ENCODE results near the gene SIKE1.

GRCh38 chr1:114749835-114750234, 30.6 kb downstream of the SIKE1 start:
- TF ChIP-seq, protein P1, sequence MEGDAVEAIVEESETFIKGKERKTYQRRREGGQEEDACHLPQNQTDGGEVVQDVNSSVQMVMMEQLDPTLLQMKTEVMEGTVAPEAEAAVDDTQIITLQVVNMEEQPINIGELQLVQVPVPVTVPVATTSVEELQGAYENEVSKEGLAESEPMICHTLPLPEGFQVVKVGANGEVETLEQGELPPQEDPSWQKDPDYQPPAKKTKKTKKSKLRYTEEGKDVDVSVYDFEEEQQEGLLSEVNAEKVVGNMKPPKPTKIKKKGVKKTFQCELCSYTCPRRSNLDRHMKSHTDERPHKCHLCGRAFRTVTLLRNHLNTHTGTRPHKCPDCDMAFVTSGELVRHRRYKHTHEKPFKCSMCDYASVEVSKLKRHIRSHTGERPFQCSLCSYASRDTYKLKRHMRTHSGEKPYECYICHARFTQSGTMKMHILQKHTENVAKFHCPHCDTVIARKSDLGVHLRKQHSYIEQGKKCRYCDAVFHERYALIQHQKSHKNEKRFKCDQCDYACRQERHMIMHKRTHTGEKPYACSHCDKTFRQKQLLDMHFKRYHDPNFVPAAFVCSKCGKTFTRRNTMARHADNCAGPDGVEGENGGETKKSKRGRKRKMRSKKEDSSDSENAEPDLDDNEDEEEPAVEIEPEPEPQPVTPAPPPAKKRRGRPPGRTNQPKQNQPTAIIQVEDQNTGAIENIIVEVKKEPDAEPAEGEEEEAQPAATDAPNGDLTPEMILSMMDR (IDR thresholded peaks at IDR 0.05): no peak
- no peak for TF ChIP-seq ESRRA (IDR thresholded peaks at IDR 0.05; ENCODE audit: borderline replicate concordance, low read length)
- TF ChIP-seq NFE2L2 (conservative IDR thresholded peaks at IDR 0.05; ENCODE audit: low read length): no peak
- no peak for TF ChIP-seq CHD2 (IDR thresholded peaks at IDR 0.05; ENCODE audit: low read length, partially characterized antibody)
- TF ChIP-seq JUN (IDR thresholded peaks at IDR 0.05): no peak
- TF ChIP-seq BHLHE40 (IDR thresholded peaks at IDR 0.05; ENCODE audit: low read depth, low read length): no peak
- no peak for TF ChIP-seq TP53 (CRISPR knock-in tag; IDR thresholded peaks at IDR 0.05)
- TF ChIP-seq MAZ (IDR thresholded peaks at IDR 0.05; ENCODE audit: borderline replicate concordance, low read depth, low read length): no peak
- TF ChIP-seq POLR2A (IDR thresholded peaks at IDR 0.05; ENCODE audit: low read length): no peak
- TF ChIP-seq RAD21 (conservative IDR thresholded peaks at IDR 0.05 in 1 of 2, IDR thresholded peaks at IDR 0.05 in 1 of 2): no peak
- no peak for TF ChIP-seq PBX3 (IDR thresholded peaks at IDR 0.05)

All from A549 (cell line).